Measurements from ENCODE around the gene LINGO3. TPM values are rescaled to one million over a fixed set of nuclear protein-coding genes. Genes with fewer than 3 reads are reported as not detected.
A peak's percentile ranks its signal among the peaks of the same experiment; 100 is the strongest.

Gene LINGO3
- total RNA-seq, 2 donors from 2014 or later = not detected

GRCh38 chr19:2274931-2275535 lies 32.9 kb downstream of the LINGO3 start:
- Histone ChIP-seq H3K27me3 (no peaks in the 10 kb centered on the region), H3K4me3 (no peak overlapping the region), H3K27ac (peak overlapping the region in 1 of 2 donors; percentile 32), H3K4me1 (peaks cover 0 to 55% of the 10 kb centered on the region in 2 donors), H3K36me3 (peaks cover 35% of the 10 kb centered on the region), H3K9me3 (no peaks in the 10 kb centered on the region)
- peak; percentile 77 for DNase-seq (ENCODE audit: low spot score)
- TF ChIP-seq CTCF (IDR thresholded peaks at IDR 0.05) = peak; percentile 32 to 66

GRCh38 chr19:2274185-2274711 lies 33.7 kb downstream of the LINGO3 start:
- no peak overlapping the region for H3K4me3 ChIP-seq
- H3K4me1 ChIP-seq = peaks cover 0 to 55% of the 10 kb centered on the region in 2 donors
- no peak for DNase-seq (ENCODE audit: low spot score)

GRCh38 chr19:2273356-2274184 lies 34.4 kb downstream of the LINGO3 start:
- H3K27ac ChIP-seq = peak overlapping the region; percentile 71 to 100
- TF ChIP-seq CTCF (IDR thresholded peaks at IDR 0.05) = peak; percentile 97 to 99
- peaks cover 0 to 58% of the 10 kb centered on the region in 2 donors for H3K4me1 ChIP-seq
- peak; percentile 72 for DNase-seq (ENCODE audit: low spot score)
- no peaks in the 10 kb centered on the region for H3K9me3 ChIP-seq
- H3K36me3 ChIP-seq = peaks cover 38% of the 10 kb centered on the region
- no peaks in the 10 kb centered on the region for H3K27me3 ChIP-seq
- H3K4me3 ChIP-seq = peak overlapping the region in 1 of 2 donors; percentile 30

More at GRCh38 chr19:2274185-2274711, 33.7 kb downstream of the LINGO3 start:
- H3K36me3 ChIP-seq = peaks cover 38% of the 10 kb centered on the region
- no peaks in the 10 kb centered on the region for H3K9me3 ChIP-seq
- no peak for TF ChIP-seq CTCF (IDR thresholded peaks at IDR 0.05)
- H3K27me3 ChIP-seq = no peaks in the 10 kb centered on the region
- peak overlapping the region; percentile 71 to 100 for H3K27ac ChIP-seq

GRCh38 chr19:2271234-2272103 lies 36.5 kb downstream of the LINGO3 start:
- H3K9me3 ChIP-seq = no peaks in the 10 kb centered on the region
- peak; percentile 67 for DNase-seq (ENCODE audit: low spot score)
- H3K27ac ChIP-seq = peak overlapping the region; percentile 99 to 100
- H3K27me3 ChIP-seq = no peaks in the 10 kb centered on the region
- H3K36me3 ChIP-seq = peaks cover 37% of the 10 kb centered on the region
- TF ChIP-seq CTCF (IDR thresholded peaks at IDR 0.05) = no peak
- peaks cover 0 to 66% of the 10 kb centered on the region in 2 donors for H3K4me1 ChIP-seq
- peak overlapping the region; percentile 79 to 100 for H3K4me3 ChIP-seq
